ENCODE measurements around the gene KCNG2.

The KCNG2 gene

DNA sequence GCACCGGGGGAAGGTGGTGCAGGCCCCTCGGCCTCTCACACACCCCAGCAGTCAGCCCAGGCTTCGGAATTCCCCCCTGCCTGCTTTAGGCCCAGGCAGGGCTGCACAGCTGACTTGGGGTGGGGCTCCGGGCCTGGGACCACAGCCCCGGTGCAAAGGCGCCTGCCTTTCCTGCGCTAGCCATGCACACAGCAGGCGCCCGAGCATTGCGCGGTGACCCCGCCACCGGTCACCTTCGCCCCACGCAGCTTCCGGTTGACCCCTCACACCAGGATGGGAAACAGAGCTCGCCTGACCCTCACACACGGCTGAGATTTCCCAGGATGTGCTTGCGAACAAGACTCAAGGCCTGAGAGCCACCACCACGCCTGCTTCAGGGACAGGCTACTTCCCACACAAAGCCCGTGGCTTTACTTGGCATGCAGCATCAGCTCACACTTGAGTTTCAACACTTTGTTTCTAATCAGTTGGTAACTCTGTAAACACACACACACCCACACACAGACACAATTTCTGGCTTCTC lies 107.7 kb downstream of the KCNG2 start:
- TF ChIP-seq, protein P1, sequence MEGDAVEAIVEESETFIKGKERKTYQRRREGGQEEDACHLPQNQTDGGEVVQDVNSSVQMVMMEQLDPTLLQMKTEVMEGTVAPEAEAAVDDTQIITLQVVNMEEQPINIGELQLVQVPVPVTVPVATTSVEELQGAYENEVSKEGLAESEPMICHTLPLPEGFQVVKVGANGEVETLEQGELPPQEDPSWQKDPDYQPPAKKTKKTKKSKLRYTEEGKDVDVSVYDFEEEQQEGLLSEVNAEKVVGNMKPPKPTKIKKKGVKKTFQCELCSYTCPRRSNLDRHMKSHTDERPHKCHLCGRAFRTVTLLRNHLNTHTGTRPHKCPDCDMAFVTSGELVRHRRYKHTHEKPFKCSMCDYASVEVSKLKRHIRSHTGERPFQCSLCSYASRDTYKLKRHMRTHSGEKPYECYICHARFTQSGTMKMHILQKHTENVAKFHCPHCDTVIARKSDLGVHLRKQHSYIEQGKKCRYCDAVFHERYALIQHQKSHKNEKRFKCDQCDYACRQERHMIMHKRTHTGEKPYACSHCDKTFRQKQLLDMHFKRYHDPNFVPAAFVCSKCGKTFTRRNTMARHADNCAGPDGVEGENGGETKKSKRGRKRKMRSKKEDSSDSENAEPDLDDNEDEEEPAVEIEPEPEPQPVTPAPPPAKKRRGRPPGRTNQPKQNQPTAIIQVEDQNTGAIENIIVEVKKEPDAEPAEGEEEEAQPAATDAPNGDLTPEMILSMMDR (IDR thresholded peaks at IDR 0.05; ENCODE audit: low read length, missing control alignments), result no peak
- DNase-seq (ENCODE audit: low read depth), result peak; percentile 60
- no peak overlapping the region for H3K4me3 ChIP-seq (replicated peaks; ENCODE audit: low read depth, low read length)

DNA sequence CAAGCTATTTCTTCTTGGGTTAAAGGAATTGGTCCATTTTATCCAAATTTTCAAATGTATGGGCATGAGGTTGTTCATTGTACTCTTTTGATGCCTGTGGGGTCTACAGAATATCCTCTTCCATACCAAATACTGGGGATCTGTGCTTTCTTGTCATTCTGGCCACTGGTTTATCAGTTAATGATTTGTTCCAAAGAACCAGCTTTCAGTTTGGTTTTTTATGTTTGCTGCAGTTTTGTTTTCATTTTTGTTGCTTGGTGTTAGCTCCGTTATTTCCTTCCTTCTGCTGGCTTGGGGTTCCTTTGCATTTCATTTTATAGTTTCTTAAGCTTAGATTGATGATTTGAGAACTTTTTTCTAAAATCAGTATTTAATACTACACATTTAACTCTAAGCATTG lies 108.3 kb downstream of the KCNG2 start:
- H3K4me3 ChIP-seq (replicated peaks; ENCODE audit: low read depth, low read length), result no peak overlapping the region
- no peak for DNase-seq (ENCODE audit: low read depth)
- TF ChIP-seq, protein P1 (IDR thresholded peaks at IDR 0.05; ENCODE audit: low read length, missing control alignments), result no peak

DNA sequence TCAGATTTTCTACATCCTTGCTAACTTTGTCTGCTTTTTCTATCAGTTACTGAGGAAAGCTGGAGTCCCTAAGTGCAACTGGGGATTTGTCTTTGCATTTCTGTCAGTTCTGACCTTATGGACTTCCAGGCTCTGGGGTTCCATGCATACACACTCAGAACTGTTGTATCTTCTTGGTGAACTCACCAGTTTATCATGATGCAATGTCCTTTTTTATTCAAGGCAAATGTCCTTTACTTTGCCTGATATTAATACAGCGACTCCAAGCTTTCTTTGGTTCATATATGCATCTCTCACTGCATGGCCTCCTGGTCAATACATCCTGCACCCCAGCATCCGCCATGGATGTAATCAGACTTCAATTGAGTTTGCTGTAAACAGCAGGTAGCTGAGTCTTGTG lies 109.0 kb downstream of the KCNG2 start:
- TF ChIP-seq, protein P1 (IDR thresholded peaks at IDR 0.05; ENCODE audit: low read length, missing control alignments), result no peak
- no peak for DNase-seq (ENCODE audit: low read depth)
- H3K4me3 ChIP-seq (replicated peaks; ENCODE audit: low read depth, low read length), result no peak overlapping the region

DNA sequence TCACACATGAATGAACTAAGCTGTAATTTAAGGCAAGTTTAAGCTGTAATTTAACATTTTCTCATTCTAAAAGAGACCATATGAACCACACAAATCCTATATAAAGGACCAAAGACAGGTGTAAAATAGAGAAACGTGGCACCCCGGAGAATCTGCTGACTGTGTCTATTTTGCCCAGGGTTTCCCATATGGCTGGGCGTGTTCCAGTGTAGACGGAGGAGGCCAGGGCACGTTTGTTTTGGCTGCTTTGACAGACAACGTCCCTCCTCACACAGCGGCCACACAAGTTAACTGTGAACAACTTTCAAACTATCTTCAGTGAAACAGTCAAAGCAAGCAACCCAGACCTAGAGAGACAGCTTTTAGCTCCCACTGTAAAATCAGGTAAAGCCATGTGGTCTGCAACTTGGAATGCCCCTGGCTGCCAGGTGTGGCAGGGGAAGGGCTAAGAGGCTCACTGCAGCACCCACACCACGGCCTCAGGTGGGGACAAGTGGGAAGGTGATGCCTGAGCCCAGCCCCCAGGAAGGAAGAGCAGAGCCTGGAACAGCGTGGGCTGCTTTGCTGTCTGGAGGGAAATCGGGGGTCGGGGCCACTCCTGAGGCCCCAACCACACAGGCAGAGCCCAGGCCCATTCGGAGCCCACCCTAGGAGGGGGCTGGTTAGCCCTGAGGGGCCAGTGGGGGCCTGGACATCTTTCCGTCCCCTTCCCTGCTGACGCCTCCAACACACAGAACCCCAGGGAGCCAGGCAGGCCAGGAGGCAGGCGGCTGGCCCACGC lies 113.0 kb downstream of the KCNG2 start:
- H3K4me3 ChIP-seq (replicated peaks; ENCODE audit: low read depth, low read length), result no peak overlapping the region
- no peak for DNase-seq (ENCODE audit: low read depth)
- TF ChIP-seq, protein P1 (IDR thresholded peaks at IDR 0.05; ENCODE audit: low read length, missing control alignments), result no peak

DNA sequence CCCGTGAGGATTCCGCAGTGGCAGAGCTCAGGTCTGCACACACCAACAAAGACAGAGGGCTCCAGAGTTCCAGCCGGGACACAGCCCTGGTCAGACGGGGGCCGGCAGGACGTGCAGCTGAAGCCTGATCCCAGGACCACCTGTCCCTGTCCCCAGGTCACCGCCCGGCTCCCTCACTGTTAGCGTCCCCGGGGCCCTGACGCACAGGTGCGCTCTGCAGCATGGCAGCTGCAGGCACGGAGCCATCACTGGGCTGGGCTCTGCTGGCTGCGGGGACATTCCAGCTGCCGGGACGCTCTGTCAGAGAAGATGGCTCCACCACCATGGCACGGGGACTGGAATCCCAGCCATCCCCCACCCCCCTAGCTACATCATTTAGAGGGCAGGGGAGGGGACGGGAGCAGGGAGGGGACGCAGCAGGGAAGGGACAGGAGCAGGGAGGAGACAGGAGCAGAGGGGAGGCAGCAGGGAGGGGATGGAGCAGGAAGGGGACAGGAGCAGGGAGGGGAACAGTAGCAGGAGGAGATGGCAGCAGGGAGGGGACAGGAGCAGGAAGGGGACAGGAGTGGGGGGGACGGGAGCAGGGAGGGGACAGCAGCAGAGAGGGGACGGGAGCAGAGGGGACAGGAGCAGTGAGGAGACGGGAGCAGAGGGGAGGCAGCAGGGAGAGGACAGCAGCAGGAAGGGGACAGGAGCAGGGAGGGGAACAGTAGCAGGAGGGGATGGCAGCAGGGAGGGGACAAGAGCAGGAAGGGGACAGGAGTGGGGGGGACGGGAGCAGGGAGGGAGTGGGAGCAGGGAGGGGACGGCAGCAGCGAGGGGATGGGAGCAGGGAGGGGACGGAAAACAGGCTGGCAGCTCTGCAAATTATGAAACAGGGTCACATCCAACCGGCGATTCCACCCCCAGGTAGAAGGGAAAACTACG lies 113.9 kb downstream of the KCNG2 start:
- TF ChIP-seq, protein P1 (IDR thresholded peaks at IDR 0.05; ENCODE audit: low read length, missing control alignments), result no peak
- H3K4me3 ChIP-seq (replicated peaks; ENCODE audit: low read depth, low read length), result no peak overlapping the region

DNA sequence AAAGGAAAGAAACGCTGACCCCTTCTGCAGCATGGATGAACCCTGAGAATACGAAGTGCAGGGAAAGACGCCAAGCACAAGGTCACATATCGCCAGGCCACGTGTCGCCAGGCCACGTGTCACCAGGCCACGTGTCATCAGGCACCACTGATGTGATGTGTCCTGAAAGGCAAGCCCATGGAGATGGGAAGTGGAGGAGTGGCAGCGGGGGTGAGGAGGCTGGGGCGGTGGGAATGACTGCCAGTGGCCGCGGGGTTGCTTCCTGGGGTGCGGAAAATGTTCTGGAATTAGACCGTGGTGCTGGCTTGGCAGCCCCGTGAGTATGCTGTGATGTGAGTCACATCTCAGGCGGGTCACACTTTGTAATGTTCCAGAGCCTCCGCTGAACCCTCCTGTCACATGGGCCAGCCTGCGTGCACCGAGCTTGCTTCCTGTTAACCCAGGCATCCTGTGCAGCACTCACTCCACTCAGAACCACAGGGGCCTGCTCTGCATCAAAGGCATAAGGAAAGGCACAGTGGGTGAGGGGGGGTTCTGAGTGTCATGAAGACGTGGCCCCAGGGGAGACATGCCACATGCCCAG lies 114.8 kb downstream of the KCNG2 start:
- TF ChIP-seq, protein P1 (IDR thresholded peaks at IDR 0.05; ENCODE audit: low read length, missing control alignments), result no peak
- no peak overlapping the region for H3K4me3 ChIP-seq (replicated peaks; ENCODE audit: low read depth, low read length)
- DNase-seq (ENCODE audit: low read depth), result peak; percentile 11

More for the DNA sequence above, 113.9 kb downstream of the KCNG2 start:
- no peak for DNase-seq (ENCODE audit: low read depth)
